KMS-11 (cell line): Measurements from ENCODE around the gene ZNF688.

ENCODE experiments used
- H2AFZ ChIP-seq: fragments of 200-600 bp; sonication (generic); 2 replicates; pipeline ENCODE4 v1.6.1; 2016; ENCODE audit warnings: antibody characterized with exemption, mixed run types, low read depth
- H3K27ac ChIP-seq: fragments of 200-600 bp; sonication (generic); 2 replicates; pipeline ENCODE4 v1.6.1; 2016; ENCODE audit warnings: mild to moderate bottlenecking, mixed run types
- H3K27me3 ChIP-seq: fragments of 200-600 bp; sonication (generic); 2 replicates; pipeline ENCODE4 v1.6.1; 2017; ENCODE audit warnings: mild to moderate bottlenecking, low read depth, mixed run types, moderate library complexity; ENCODE audit not compliant: insufficient read depth
- H3K36me3 ChIP-seq: fragments of 200-600 bp; sonication (generic); 2 replicates; pipeline ENCODE4 v1.6.1; 2017; ENCODE audit warnings: mild to moderate bottlenecking, mixed run types; ENCODE audit not compliant: insufficient read depth
- H3K4me1 ChIP-seq: fragments of 200-600 bp; sonication (generic); 2 replicates; pipeline ENCODE4 v1.6.1; 2016; ENCODE audit warnings: mild to moderate bottlenecking, low read depth, mixed run types; ENCODE audit not compliant: poor library complexity, severe bottlenecking
- H3K4me2 ChIP-seq: fragments of 200-600 bp; sonication (generic); 2 replicates; pipeline ENCODE4 v1.7.0; 2016; ENCODE audit warnings: mild to moderate bottlenecking, mixed run types
- H3K4me3 ChIP-seq: fragments of 200-600 bp; sonication (generic); IDR thresholded peaks from 2 replicates; pipeline ENCODE4 v1.6.1; 2017; ENCODE audit warnings: low read depth, low read length, mixed read lengths; ENCODE audit not compliant: insufficient read depth
- H3K79me2 ChIP-seq: fragments of 200-600 bp; sonication (generic); 2 replicates; pipeline ENCODE4 v1.6.1; 2016; ENCODE audit warnings: low read depth, mixed run types; ENCODE audit not compliant: insufficient read depth
- H3K9ac ChIP-seq: fragments of 200-600 bp; sonication (generic); 2 replicates; pipeline ENCODE4 v1.6.1; 2016; ENCODE audit warnings: mild to moderate bottlenecking, mixed run types
- H4K20me1 ChIP-seq: fragments of 200-600 bp; sonication (generic); 2 replicates; pipeline ENCODE4 v1.6.1; 2016; ENCODE audit warnings: mild to moderate bottlenecking, mixed run types; ENCODE audit not compliant: insufficient read depth
- TF ChIP-seq, protein P1 (sequence below): fragments of 200-600 bp; sonication (generic); conservative IDR thresholded peaks from 2 replicates; pipeline ENCODE4 v1.6.1; 2017; ENCODE audit warnings: low read depth, mild to moderate bottlenecking, antibody characterized with exemption, low read length, moderate library complexity, mixed read lengths

Gene ZNF688

DNA sequence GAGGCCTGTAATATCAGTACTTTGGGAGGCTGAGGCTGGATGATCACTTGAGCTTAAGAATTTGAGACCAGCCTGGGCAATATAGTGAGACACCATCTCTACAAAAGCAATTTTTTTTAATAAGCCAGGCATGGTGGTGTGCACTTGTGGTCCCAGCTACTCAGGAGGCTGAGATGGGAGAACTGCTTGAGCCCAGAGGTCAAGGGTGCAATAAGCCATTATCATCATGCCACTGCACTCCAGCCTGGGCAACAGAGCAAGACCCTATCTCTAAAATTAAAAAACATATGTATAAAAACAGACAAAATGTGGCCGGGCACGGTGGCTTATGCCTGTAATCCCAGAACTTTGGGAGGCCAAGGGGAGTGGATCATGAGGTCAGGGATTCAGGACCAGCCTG, 17.1 kb upstream of the ZNF688 start:
- no peak overlapping the region for H2AFZ ChIP-seq
- H3K9ac ChIP-seq: no peak overlapping the region
- H3K27ac ChIP-seq: no peak overlapping the region
- no peaks in the 10 kb centered on the region for H3K36me3 ChIP-seq
- H4K20me1 ChIP-seq: no peaks in the 10 kb centered on the region
- TF ChIP-seq, protein P1, sequence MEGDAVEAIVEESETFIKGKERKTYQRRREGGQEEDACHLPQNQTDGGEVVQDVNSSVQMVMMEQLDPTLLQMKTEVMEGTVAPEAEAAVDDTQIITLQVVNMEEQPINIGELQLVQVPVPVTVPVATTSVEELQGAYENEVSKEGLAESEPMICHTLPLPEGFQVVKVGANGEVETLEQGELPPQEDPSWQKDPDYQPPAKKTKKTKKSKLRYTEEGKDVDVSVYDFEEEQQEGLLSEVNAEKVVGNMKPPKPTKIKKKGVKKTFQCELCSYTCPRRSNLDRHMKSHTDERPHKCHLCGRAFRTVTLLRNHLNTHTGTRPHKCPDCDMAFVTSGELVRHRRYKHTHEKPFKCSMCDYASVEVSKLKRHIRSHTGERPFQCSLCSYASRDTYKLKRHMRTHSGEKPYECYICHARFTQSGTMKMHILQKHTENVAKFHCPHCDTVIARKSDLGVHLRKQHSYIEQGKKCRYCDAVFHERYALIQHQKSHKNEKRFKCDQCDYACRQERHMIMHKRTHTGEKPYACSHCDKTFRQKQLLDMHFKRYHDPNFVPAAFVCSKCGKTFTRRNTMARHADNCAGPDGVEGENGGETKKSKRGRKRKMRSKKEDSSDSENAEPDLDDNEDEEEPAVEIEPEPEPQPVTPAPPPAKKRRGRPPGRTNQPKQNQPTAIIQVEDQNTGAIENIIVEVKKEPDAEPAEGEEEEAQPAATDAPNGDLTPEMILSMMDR: no peak
- H3K79me2 ChIP-seq: no peaks in the 10 kb centered on the region
- H3K27me3 ChIP-seq: no peaks in the 10 kb centered on the region
- no peaks in the 10 kb centered on the region for H3K4me1 ChIP-seq
- no peak overlapping the region for H3K4me3 ChIP-seq
- no peak overlapping the region for H3K4me2 ChIP-seq

DNA sequence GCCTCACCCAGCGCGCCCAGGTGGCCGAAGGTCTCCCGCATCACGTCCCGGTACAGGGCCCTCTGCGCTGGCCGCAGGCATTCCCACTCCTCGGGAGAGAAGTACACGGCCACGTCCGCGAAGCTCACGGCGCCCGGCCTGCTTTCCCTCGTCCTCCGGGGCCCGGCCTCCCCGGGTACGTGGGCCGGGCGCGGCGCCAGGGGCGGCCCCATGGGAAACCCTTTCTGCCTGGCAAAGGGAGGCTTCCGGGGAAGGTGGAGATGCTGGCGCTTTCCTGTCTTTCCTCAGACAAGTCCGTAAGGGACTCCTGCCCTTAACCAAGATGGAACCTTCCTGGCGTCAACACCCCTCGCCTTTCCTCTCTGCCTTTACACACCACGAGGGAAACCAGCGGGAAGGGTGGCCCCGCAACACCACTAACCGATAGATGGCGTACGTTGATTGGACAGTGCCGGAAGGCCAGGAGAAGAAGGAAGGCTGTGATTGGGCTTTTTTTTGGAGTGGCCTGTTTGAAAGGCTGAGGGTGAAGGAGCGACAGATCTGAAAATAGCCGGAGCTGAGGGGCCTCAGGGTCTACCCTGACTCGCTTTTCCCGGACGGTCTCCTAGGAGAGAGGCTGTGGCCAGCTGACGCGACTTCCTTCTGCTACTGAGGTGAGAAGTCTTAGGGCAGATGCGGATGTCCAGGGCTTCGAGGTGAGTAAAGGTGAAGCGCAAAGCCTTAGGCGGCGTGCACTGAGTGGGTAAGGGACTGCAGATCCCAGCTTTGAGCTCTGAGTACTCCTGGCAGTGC, 14.1 kb upstream of the ZNF688 start, which contains the start of gene ZNF785:
ZNF785 (minus strand) TSS at position 298 of the 792 bp plus-strand sequence; CDS start at position 212, 86 bp downstream.
- no peaks in the 10 kb centered on the region for H4K20me1 ChIP-seq
- no peaks in the 10 kb centered on the region for H3K79me2 ChIP-seq
- no peak within 1 kb of the TSS for H3K27ac ChIP-seq
- no peak within 1 kb of the TSS for H3K9ac ChIP-seq
- H3K36me3 ChIP-seq: no peaks in the 10 kb centered on the region
- no peak within 1 kb of the TSS for H3K4me2 ChIP-seq
- no peaks in the 10 kb centered on the region for H3K27me3 ChIP-seq
- H3K4me1 ChIP-seq: no peaks in the 10 kb centered on the region
- TF ChIP-seq, protein P1: no peak
- no peak within 1 kb of the TSS for H3K4me3 ChIP-seq
- no peak within 1 kb of the TSS for H2AFZ ChIP-seq

DNA sequence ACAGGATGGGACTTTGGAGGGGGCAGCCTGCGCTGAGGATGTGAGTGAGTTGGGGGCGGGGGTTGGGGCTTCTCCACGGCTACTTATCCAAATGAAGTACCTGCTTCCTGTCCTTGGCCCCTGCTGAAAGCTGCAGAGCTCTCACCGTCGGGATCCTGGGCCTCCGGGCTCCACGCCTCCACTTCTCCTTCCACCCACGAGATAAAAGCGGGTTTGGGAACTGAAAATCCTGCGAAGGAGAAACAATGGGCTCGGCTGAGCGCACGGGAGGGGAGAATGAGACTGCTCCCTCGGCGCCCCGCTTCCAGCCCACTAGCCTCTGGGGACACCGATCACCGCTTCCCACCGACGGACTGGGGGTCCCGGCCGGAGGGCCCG, 13.5 kb upstream of the ZNF688 start:
- Histone ChIP-seq H3K27ac (no peak overlapping the region), H3K36me3 (no peaks in the 10 kb centered on the region), H3K4me3 (no peak overlapping the region), H3K4me1 (no peaks in the 10 kb centered on the region), H4K20me1 (no peaks in the 10 kb centered on the region), H3K4me2 (no peak overlapping the region), H3K79me2 (no peaks in the 10 kb centered on the region), H3K9ac (no peak overlapping the region), H3K27me3 (no peaks in the 10 kb centered on the region), H2AFZ (no peak overlapping the region)
- TF ChIP-seq, protein P1: no peak

DNA sequence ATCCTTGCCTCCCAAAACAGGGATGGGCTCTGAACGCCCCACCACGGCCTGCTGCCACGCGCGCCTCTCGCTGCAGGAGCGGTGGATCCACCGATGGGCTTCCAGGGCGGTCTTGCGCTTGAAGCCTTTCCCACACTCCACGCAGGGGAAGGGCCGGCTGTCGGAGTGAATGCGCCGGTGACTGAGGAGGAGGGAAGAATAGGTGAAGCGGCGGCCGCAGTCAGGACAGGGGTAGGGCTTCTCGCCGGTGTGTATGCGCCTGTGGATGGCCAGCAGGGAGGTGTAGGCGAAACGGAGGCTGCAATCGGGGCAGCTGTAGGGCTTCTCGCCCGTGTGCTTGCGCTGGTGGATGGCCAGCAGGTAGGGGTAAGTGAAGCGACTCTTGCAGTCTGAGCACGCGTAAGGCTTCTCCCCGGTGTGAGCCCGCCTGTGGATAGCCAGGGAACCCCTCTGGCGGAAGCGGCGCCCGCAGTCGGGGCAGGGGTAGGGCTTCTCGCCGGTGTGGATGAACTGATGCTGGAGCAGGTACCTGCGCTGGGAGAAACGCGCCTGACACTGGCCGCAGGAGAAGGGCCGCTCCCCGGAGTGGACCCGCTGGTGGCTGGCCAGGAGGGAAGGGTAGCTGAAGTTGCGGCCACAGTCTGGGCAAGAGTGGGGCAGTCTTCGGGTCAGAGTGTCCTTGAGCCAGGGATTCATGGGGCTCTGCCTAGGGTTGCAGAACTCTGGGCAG, 11.3 kb upstream of the ZNF688 start:
- no peaks in the 10 kb centered on the region for H3K4me1 ChIP-seq
- H4K20me1 ChIP-seq: no peaks in the 10 kb centered on the region
- H3K27me3 ChIP-seq: no peaks in the 10 kb centered on the region
- no peak overlapping the region for H2AFZ ChIP-seq
- H3K27ac ChIP-seq: no peak overlapping the region
- H3K9ac ChIP-seq: no peak overlapping the region
- H3K4me2 ChIP-seq: no peak overlapping the region
- no peak overlapping the region for H3K4me3 ChIP-seq
- no peaks in the 10 kb centered on the region for H3K79me2 ChIP-seq
- no peaks in the 10 kb centered on the region for H3K36me3 ChIP-seq
- TF ChIP-seq, protein P1: no peak
